Uterus (tissue), 4 donors: ENCODE measurements around the gene GEMIN5. TPM values are rescaled to one million over a fixed set of nuclear protein-coding genes. Genes with fewer than 3 reads are reported as not detected.
A peak's percentile ranks its signal among the peaks of the same experiment; 100 is the strongest.

Source experiments
- DNase-seq, 2 donors: peaks; one replicate each; pipeline ENCODE4 v3.0.0-alpha.2; 2019 to 2020
- H3K27ac ChIP-seq, 2 donors: fragments of 200-600 bp; sonication (generic); 1 replicate in 1 of 2; 2 replicates in 1 of 2; pipeline ENCODE4 v1.5.1; 2016 to 2018
- H3K27me3 ChIP-seq, 2 donors: fragments of 200-600 bp; sonication (generic); one replicate each; pipeline ENCODE4 v1.5.1; 2018 to 2019; ENCODE audit warnings: control low read depth in 1 of 2
- H3K36me3 ChIP-seq, 2 donors: fragments of 200-600 bp; sonication (generic); one replicate each; pipeline ENCODE4 v1.5.1; 2019; ENCODE audit warnings: control low read depth in 1 of 2
- H3K4me1 ChIP-seq, 2 donors: fragments of 200-600 bp; sonication (generic); one replicate each; pipeline ENCODE4 v1.5.1; 2018 to 2019; ENCODE audit warnings: control low read depth in 1 of 2
- H3K4me3 ChIP-seq, 2 donors: fragments of 200-600 bp; sonication (generic); 1 replicate in 1 of 2; 2 replicates in 1 of 2; pipeline ENCODE4 v1.5.1; 2018 to 2019; ENCODE audit warnings: mild to moderate bottlenecking in 1 of 2
- H3K9me3 ChIP-seq, 2 donors: fragments of 200-600 bp; sonication (generic); one replicate each; pipeline ENCODE4 v1.5.1; 2019; ENCODE audit warnings: control low read depth in 1 of 2
- CTCF ChIP-seq, 4 experiments: fragments of 200-600 bp in 2 of 4; fragments of 450-650 bp in 2 of 4; sonication (generic) in 2 of 4; IDR thresholded peaks; one replicate each; pipeline ENCODE4 v1.5.1; 2016 to 2019; ENCODE audit warnings: antibody characterized with exemption in 4 of 4, mild to moderate bottlenecking in 2 of 4, moderate library complexity in 1 of 4
- POLR2A ChIP-seq, 2 donors: fragments of 450-650 bp; IDR thresholded peaks; one replicate each; pipeline ENCODE4 v1.6.1; 2016; ENCODE audit warnings: antibody characterized with exemption in 2 of 2, mild to moderate bottlenecking in 1 of 2, moderate library complexity in 1 of 2
- intact Hi-C: fragments of 100-400 bp; cut with DNase I; formaldehyde crosslinking; loops from one replicate; pipeline ENCODE4 v1.15.1; 2023; ENCODE audit warnings: low total_unique reads
- total RNA-seq, 4 donors: library from RNA; depleted of rRNA in 3 of 4; stranded (reverse); fragments of >200 nt in 3 of 4; gene quantifications; one replicate each; pipeline versions ENCODE4 v1.1.0 to v1.2.4, GENCODE V29; 2014 to 2023
- donor health status: DM: yes; HTN: yes; CAD: no.

The GEMIN5 gene
- total RNA-seq, 4 donors from 2014 or later: 10.0 to 26.5 (median 19.3) TPM

GRCh38 chr5:154972476-154973080, 34.6 kb upstream of the GEMIN5 start:
- Histone ChIP-seq H3K27ac (no peak overlapping the region), H3K4me1 (no peaks in the 10 kb centered on the region), H3K4me3 (no peak overlapping the region), H3K9me3 (no peaks in the 10 kb centered on the region), H3K27me3 (no peaks in the 10 kb centered on the region), H3K36me3 (no peaks in the 10 kb centered on the region)
- no peak for TF ChIP-seq POLR2A (IDR thresholded peaks at IDR 0.05)
- TF ChIP-seq CTCF (IDR thresholded peaks at IDR 0.05): peak in 2 of 4 experiments; percentile 11 to 19
- intact Hi-C loops: no loop called here
- DNase-seq: no peak

GRCh38 chr5:154971501-154971900, 33.5 kb upstream of the GEMIN5 start:
- no peaks in the 10 kb centered on the region for H3K27me3 ChIP-seq
- no peak overlapping the region for H3K27ac ChIP-seq
- H3K4me3 ChIP-seq: no peak overlapping the region
- H3K4me1 ChIP-seq: no peaks in the 10 kb centered on the region
- H3K9me3 ChIP-seq: no peaks in the 10 kb centered on the region
- no peak for DNase-seq
- H3K36me3 ChIP-seq: no peaks in the 10 kb centered on the region
- TF ChIP-seq POLR2A (IDR thresholded peaks at IDR 0.05): no peak
- TF ChIP-seq CTCF (IDR thresholded peaks at IDR 0.05): no peak
- intact Hi-C loops: no loop called here

DNA sequence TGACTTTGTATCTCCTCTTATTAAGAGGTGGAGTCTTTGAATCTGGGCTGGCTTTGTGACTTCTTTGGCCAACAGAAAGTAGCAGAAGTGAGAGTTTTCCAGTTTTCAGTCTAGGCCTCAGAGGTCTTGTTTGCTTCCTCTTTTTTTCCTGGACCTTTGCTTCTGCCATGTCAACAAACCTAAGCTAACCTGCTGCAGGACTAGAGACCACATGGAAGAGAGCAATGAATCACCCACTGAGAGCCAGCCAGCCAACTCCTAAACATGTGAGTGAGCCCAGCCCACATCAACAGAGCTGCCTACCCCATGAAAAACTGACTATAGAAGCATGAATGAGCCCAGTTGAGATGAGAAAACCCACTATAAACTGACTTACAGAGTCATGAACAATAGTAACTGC, 32.7 kb upstream of the GEMIN5 start:
- H3K36me3 ChIP-seq: no peaks in the 10 kb centered on the region
- H3K4me1 ChIP-seq: no peaks in the 10 kb centered on the region
- H3K27me3 ChIP-seq: no peaks in the 10 kb centered on the region
- TF ChIP-seq CTCF (IDR thresholded peaks at IDR 0.05) (no peak), POLR2A (IDR thresholded peaks at IDR 0.05) (no peak)
- H3K4me3 ChIP-seq: no peak overlapping the region
- H3K27ac ChIP-seq: no peak overlapping the region
- DNase-seq: no peak
- intact Hi-C loops: no loop called here
- no peaks in the 10 kb centered on the region for H3K9me3 ChIP-seq

DNA sequence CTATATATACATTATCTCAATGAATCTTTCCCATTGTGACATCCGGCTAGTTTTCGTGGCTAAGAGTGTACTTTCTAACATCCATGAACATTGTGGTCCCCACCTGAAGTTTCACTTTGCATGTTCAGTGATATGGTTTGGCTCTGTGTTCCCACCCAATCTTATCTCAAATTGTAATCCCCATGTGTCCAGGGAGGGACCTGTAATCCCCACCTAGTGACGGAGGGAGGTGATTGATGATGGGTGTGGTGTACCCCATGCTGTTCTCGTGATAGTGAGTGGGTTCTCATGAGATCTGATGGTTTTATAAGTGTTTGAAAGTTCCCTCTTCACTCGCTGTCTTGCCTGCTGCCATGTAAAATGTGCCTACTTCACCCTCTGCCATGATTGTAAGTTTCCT, 30.9 kb upstream of the GEMIN5 start:
- H3K27ac ChIP-seq: no peak overlapping the region
- no peak for DNase-seq
- no peaks in the 10 kb centered on the region for H3K36me3 ChIP-seq
- TF ChIP-seq CTCF (IDR thresholded peaks at IDR 0.05) (no peak), POLR2A (IDR thresholded peaks at IDR 0.05) (no peak)
- H3K27me3 ChIP-seq: no peaks in the 10 kb centered on the region
- no peaks in the 10 kb centered on the region for H3K9me3 ChIP-seq
- no peaks in the 10 kb centered on the region for H3K4me1 ChIP-seq
- intact Hi-C loops: no loop called here
- no peak overlapping the region for H3K4me3 ChIP-seq

- no peaks in the 10 kb centered on the region for H3K27me3 ChIP-seq
- peak in 2 of 4 experiments; percentile 9 to 11 for TF ChIP-seq CTCF (IDR thresholded peaks at IDR 0.05)
- TF ChIP-seq POLR2A (IDR thresholded peaks at IDR 0.05): no peak
- H3K36me3 ChIP-seq: no peaks in the 10 kb centered on the region
- H3K27ac ChIP-seq: no peak overlapping the region
- H3K4me1 ChIP-seq: no peaks in the 10 kb centered on the region
- H3K4me3 ChIP-seq: no peak overlapping the region
- intact Hi-C loops: no loop called here
- DNase-seq: no peak
- no peaks in the 10 kb centered on the region for H3K9me3 ChIP-seq
Observed at GRCh38 chr5:154967421-154968024, 29.5 kb upstream of the GEMIN5 start.
